ENCODE results near the gene SORBS1. TPM values are rescaled to one million over a fixed set of nuclear protein-coding genes. Genes with fewer than 3 reads are reported as not detected.
A peak's percentile ranks its signal among the peaks of the same experiment; 100 is the strongest.

SORBS1 gene
- total and polyA plus RNA-seq, 2 of the 13 experiments (the other 11 are each of a cell fraction or from before 2014, with no cell fraction given): 16.8 to 39.8 TPM

DNA sequence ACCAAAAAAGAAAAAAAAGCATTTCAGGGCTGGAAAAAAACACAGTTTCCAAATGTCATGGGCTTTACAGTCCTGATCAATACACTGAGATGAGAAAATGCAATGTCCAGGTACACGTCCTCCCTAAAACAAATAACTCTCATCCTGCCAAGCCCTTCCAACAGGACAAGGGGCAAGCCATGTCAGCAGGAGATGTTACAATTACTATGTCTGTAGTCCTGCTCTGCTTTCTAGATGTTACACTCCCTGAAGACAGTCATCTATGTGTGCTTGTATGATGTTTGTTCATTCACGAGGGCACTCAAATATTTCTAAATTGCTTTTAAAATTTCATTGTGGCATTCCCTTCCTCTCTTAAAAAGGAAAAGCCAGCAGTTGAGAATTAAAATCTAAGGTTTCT lies 103.2 kb downstream of the SORBS1 start (continued):
- TF ChIP-seq, protein P1, sequence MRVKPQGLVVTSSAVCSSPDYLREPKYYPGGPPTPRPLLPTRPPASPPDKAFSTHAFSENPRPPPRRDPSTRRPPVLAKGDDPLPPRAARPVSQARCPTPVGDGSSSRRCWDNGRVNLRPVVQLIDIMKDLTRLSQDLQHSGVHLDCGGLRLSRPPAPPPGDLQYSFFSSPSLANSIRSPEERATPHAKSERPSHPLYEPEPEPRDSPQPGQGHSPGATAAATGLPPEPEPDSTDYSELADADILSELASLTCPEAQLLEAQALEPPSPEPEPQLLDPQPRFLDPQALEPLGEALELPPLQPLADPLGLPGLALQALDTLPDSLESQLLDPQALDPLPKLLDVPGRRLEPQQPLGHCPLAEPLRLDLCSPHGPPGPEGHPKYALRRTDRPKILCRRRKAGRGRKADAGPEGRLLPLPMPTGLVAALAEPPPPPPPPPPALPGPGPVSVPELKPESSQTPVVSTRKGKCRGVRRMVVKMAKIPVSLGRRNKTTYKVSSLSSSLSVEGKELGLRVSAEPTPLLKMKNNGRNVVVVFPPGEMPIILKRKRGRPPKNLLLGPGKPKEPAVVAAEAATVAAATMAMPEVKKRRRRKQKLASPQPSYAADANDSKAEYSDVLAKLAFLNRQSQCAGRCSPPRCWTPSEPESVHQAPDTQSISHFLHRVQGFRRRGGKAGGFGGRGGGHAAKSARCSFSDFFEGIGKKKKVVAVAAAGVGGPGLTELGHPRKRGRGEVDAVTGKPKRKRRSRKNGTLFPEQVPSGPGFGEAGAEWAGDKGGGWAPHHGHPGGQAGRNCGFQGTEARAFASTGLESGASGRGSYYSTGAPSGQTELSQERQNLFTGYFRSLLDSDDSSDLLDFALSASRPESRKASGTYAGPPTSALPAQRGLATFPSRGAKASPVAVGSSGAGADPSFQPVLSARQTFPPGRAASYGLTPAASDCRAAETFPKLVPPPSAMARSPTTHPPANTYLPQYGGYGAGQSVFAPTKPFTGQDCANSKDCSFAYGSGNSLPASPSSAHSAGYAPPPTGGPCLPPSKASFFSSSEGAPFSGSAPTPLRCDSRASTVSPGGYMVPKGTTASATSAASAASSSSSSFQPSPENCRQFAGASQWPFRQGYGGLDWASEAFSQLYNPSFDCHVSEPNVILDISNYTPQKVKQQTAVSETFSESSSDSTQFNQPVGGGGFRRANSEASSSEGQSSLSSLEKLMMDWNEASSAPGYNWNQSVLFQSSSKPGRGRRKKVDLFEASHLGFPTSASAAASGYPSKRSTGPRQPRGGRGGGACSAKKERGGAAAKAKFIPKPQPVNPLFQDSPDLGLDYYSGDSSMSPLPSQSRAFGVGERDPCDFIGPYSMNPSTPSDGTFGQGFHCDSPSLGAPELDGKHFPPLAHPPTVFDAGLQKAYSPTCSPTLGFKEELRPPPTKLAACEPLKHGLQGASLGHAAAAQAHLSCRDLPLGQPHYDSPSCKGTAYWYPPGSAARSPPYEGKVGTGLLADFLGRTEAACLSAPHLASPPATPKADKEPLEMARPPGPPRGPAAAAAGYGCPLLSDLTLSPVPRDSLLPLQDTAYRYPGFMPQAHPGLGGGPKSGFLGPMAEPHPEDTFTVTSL (CRISPR knock-in tag; IDR thresholded peaks at IDR 0.05; ENCODE audit: borderline replicate concordance): peak; percentile 62; the same call in 1 of the 2 replicates
- no peak for TF ChIP-seq SAP130 (CRISPR knock-in tag; IDR thresholded peaks at IDR 0.05; ENCODE audit: low read depth)
- 0 out of 2 replicates have a peak, but pooled peaks have one; percentile 36 for TF ChIP-seq ZNF557 (CRISPR knock-in tag; IDR thresholded peaks at IDR 0.05)
- TF ChIP-seq CREB1 (IDR thresholded peaks at IDR 0.05): no peak
- TF ChIP-seq CREB1 (CRISPR knock-in tag; IDR thresholded peaks at IDR 0.05): peak; percentile 21; the same call in 1 of the 2 replicates
- no peak for TF ChIP-seq NR2F1 (CRISPR knock-in tag; IDR thresholded peaks at IDR 0.05)
- TF ChIP-seq RCOR2 (CRISPR knock-in tag; IDR thresholded peaks at IDR 0.05): peak; percentile 41; the same call in 1 of the 2 replicates
- no peak for TF ChIP-seq ZFY (CRISPR knock-in tag; IDR thresholded peaks at IDR 0.05)
- TF ChIP-seq, protein P2, sequence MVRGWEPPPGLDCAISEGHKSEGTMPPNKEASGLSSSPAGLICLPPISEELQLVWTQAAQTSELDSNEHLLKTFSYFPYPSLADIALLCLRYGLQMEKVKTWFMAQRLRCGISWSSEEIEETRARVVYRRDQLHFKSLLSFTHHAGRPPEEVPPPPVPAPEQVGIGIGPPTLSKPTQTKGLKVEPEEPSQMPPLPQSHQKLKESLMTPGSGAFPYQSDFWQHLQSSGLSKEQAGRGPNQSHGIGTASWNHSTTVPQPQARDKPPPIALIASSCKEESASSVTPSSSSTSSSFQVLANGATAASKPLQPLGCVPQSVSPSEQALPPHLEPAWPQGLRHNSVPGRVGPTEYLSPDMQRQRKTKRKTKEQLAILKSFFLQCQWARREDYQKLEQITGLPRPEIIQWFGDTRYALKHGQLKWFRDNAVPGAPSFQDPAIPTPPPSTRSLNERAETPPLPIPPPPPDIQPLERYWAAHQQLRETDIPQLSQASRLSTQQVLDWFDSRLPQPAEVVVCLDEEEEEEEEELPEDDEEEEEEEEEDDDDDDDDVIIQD (CRISPR knock-in tag; IDR thresholded peaks at IDR 0.05; ENCODE audit: low read depth): peak; percentile 42; the same call in 1 of the 2 replicates
- no peak for TF ChIP-seq ZNF367 (CRISPR knock-in tag; IDR thresholded peaks at IDR 0.05; ENCODE audit: borderline replicate concordance)
- no peak for TF ChIP-seq MBD4 (IDR thresholded peaks at IDR 0.05; ENCODE audit: borderline replicate concordance, low read length)
- peak; percentile 64; the same call in 1 of the 2 replicates for TF ChIP-seq HDAC2 (CRISPR knock-in tag; IDR thresholded peaks at IDR 0.05)
- TF ChIP-seq ZKSCAN8 (CRISPR knock-in tag; IDR thresholded peaks at IDR 0.05; ENCODE audit: borderline replicate concordance): no peak
- peak; percentile 59 for TF ChIP-seq HNF4G (IDR thresholded peaks at IDR 0.05; ENCODE audit: borderline replicate concordance, low read depth, low read length)
- no peak for TF ChIP-seq HNF4G (CRISPR knock-in tag; IDR thresholded peaks at IDR 0.05; ENCODE audit: borderline replicate concordance, low read depth)
- TF ChIP-seq GATAD2A (CRISPR knock-in tag; IDR thresholded peaks at IDR 0.05): peak; percentile 69
- TF ChIP-seq PPARG (CRISPR knock-in tag; conservative IDR thresholded peaks at IDR 0.05): peak; percentile 59
- TF ChIP-seq ZNF713 (CRISPR knock-in tag; IDR thresholded peaks at IDR 0.05): no peak
- TF ChIP-seq ZNF556 (CRISPR knock-in tag; IDR thresholded peaks at IDR 0.05; ENCODE audit: borderline replicate concordance): peak; percentile 57; the same call in 1 of the 2 replicates
- no peak for TF ChIP-seq NFE2L1 (CRISPR knock-in tag; IDR thresholded peaks at IDR 0.05; ENCODE audit: borderline replicate concordance)
- peak; percentile 41; the same call in 1 of the 2 replicates for TF ChIP-seq SOX5 (CRISPR knock-in tag; IDR thresholded peaks at IDR 0.05; ENCODE audit: borderline replicate concordance)
- no peak for TF ChIP-seq ZNF234 (CRISPR knock-in tag; conservative IDR thresholded peaks at IDR 0.05)
- TF ChIP-seq PRPF4 (IDR thresholded peaks at IDR 0.05; ENCODE audit: low read depth, low read length, poor library complexity, severe bottlenecking): no peak
- peak; percentile 62; the same call in 1 of the 2 replicates for TF ChIP-seq ZNF761 (CRISPR knock-in tag; conservative IDR thresholded peaks at IDR 0.05)
- no peak for TF ChIP-seq ZNF138 (CRISPR knock-in tag; IDR thresholded peaks at IDR 0.05; ENCODE audit: low read depth)
- TF ChIP-seq SOX6 (IDR thresholded peaks at IDR 0.05): no peak
- no peak; the same call in 1 of the 2 replicates for TF ChIP-seq SOX6 (CRISPR knock-in tag; IDR thresholded peaks at IDR 0.05)
